HG03571 (cell line): ENCODE data around the gene IGFN1.

Experiments used
- ATAC-seq: cut with Tn5 transposase; IDR thresholded peaks from one replicate; pipeline ENCODE4 v1.9.1; 2021; ENCODE audit not compliant: unreplicated experiment

The IGFN1 gene

GRCh38 chr1:201184307-201185122 is 6.1 kb upstream of the IGFN1 start:
- ATAC-seq = no peak

DNA sequence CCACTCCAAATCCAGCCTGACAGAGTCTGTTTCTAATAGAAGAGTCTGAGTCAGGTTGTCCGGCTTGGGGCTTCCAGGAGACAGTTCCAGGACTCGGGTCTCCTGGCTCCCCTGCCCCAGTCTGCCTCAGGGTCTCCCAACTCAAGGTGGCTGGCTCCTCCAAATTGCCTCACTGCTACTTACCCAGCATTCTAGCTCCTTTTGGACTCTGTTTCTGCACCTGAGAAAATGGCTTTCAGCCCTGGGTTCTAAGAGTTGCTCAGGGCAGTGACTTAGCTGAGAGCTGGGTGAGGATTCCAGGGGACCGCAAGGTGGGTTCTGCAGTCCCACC is 5.5 kb upstream of the IGFN1 start:
- ATAC-seq = no peak

DNA sequence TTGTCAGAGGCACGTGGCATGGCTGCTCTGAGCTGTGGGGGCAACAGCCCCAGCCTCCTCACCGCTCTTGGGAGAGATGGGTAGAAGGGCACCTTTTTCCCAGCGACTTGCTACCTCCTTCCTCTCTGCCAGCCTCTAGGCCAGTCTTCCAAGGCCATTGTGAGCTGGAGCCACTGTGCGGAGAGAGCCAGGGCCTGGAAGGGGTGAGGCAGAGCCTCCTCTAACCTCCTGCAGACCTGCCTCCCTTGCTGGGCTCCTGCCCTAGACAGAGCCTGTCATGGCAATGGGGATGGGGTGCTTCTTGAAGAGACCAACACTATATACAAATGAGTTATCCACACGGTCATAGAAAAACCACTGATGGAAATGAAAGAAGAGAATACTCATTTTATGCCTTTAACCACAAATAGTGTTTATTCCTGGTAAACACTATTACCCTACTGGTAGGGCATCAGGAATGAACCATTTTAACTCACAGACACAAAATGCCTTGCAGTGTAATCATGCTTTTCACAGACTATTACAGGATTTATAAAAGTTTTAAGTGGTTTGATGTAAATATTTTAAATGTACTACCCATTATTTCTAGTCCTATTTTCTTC is 5.0 kb upstream of the IGFN1 start:
- ATAC-seq = no peak

DNA sequence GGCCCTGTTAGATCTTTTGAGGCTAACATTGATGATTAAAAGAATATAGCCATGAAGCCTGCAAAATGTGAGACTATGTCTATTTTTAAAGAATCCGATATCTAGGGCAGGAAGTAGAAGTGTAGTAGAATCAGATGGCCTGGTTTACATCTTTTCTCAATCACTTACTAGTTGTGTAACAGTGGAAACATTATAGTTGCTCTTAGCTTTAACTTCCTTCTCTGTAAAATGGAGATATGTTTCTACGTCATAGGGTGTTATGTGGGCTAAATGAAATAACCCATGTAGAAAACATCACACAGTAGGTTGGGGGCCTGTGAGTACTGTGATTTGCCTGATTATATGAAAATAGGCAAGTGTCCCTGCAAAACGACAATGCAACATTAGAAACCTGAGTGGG is 4.4 kb upstream of the IGFN1 start:
- ATAC-seq = no peak

DNA sequence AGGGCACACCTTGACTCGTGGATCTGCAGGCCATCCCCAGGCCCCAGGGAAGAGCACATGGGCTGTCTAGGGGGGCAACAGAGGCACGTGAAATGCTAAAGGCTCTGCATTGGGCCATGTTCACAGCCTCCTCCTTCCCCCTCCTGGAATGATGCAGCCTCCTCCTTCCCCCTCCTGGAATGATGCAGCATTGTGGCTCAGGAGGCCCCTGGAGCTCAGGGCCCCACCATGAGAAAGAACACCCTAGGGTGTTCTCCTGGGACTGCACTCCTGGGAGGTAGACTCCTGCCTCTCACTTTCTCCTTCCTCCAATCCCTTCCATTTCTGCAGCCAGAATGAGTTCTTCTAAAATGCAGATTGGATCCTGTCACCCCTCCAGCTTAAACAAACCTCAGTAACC is 1.5 kb upstream of the IGFN1 start:
- no peak for ATAC-seq

- no peak for ATAC-seq
These were observed 619 bp upstream of the IGFN1 start for GRCh38 chr1:201190005-201190404.

- no peak for ATAC-seq
These were observed 1.1 kb downstream of the IGFN1 start for GRCh38 chr1:201191653-201192260.

GRCh38 chr1:201192261-201192788 is 1.7 kb downstream of the IGFN1 start:
- ATAC-seq = no peak

DNA sequence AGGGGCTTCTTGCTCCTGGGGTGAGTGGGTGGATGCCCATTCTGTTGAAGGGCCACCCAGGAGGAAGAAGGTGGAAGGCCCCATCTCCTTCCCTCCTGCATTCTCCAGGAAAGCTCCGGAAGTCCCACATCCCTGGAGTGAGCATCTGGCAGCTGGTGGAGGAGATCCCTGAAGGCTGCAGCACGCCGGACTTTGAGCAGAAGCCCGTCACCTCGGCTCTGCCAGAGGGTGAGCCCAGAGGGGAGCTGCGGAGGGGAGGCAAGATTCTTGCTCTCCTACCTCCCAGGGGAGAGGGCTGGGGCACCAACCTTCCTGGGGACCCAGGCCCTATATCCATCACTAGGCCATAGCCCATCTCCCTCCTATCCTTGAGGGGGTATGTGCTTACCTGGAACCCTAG is 3.4 kb downstream of the IGFN1 start:
- ATAC-seq = no peak

GRCh38 chr1:201198598-201198997 is 8.0 kb downstream of the IGFN1 start:
- no peak for ATAC-seq

DNA sequence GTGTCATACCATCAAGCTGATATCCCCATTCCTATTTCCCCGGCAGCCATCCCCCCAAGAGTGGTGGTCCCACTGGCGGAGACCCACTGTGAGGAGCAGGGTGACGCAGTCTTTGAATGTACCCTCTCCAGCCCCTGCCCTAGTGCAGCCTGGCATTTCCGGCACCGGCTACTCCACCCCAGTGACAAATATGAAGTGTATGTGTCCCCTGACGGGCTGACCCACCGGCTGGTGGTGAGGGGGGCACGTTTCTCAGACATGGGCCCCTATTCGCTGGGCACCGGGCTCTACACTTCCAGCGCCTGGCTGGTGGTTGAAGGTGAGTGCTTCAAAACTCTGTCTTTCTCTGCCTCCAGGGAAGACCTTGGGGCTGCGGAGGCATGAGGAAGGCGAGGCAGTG is 14.4 kb downstream of the IGFN1 start:
- no peak for ATAC-seq

- no peak for ATAC-seq
These were observed 15.6 kb downstream of the IGFN1 start for GRCh38 chr1:201206176-201206575.

DNA sequence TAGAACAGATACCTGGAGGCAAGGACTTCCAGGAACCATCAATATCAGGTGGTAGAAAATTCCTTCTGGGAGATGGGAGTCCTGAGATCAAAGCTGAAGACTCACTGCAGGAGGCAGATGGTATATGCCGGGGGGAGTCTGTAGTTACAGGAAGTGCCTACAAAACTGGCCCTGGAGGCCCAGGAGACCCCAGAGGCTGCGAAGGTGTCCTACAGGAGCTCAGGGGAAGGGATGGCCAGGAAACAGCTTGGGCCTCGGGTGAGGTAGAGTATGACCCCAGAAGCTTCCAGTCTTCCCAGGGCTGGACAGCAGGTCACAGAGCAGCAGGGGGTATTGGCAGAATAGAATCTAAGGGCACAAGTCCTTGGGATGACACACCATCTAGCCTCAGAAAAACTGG is 16.4 kb downstream of the IGFN1 start:
- ATAC-seq = no peak

DNA sequence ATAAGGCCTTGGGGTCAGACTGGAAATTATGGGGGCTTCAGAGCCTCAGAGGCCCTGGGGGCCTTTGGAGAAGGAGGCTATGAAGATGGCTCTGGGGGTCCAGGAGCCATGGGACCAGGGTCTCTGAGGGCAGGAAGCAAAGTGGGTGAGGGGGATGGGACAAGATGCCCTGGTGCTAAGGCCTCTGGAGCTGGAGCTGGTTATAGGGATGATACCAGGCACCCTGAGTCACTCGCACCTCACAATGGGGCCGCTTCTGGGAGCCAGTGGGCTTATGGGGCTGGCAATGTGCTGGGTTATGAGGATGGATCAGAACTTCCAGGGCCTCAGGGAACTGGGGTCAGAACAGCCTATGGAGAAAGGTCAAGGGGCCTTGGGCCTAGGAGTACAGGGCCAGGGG is 17.6 kb downstream of the IGFN1 start:
- no peak for ATAC-seq

DNA sequence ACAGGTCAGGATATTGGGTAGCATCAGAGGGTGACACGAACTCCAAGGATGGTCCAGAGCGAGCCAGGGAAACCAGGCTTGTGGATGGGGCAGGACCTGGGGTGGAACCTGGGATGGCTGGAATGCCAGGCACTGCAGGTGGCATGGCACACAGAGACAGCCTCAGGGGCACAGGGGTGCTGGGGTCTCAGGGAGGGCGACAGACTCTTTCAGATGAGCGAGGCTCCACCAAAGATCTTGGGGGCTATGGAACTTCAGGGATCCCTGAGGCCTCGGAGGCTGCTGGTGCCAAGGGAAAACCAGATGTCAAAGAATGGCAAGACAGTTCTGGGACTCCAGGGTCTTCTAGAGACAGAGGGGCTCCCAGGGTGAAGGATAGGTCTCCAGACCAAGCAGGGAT is 21.4 kb downstream of the IGFN1 start:
- ATAC-seq = no peak

DNA sequence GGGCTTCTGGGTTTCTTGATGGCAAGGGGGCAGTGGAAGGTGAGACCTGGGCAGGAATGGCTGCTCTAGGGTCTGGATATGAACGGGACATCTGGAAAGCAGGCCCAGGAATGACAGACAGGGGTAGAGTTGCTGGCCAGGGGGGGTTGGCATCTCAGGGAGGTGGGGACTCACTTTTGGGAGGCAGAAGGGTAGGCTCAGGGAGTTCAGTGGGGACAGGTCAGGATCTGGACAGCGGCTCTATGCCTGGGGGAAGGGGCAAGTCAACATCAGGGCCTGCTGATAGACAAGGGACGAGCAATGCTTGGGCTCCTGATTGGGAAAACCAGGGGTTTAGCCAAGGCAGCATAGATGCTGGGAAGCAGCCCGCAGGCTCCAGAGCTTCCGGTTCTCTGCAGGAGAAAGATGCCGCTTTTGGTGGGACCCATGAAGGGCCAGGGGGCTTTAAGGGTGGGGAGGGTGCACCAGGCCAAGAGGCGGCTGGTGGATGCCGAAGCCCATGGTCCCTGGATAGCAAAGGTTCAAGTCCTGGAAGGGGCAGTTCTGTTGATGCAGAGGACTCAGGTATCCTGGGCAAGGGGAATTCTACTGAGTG is 21.9 kb downstream of the IGFN1 start:
- no peak for ATAC-seq

DNA sequence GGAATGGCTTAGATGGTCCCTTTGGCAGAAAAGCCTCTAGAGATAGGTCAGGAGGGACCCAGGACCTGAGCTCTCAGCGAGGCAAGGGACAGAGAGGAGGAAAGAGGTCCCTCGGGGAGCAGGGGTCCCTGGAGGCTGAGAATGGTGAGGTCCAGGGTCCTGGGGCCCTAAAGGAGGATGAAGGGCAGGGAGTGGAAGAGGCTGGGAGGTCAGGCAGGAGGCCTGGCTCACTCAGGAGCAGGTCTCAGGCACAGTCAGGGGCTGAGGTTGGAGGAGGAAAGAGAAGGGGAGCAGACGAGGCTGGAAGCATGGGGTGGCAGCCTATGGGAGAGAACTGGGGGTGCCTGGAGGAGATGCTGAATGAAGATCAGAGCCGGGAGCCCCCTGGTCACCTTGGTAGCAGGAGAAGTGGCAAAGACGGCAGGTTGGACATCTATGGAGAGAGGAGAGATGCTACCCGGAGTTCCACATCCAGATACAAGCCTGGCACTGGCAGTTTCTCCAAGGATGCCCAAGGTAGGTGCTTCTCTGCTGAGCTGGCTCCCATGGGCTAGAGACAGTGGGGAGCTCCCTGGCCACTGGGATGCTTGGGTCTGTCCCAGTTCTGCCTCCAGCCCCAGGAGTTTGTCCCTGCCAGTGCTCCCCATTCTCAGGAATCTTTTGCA is 22.6 kb downstream of the IGFN1 start:
- ATAC-seq = no peak

GRCh38 chr1:201213926-201214325 is 23.3 kb downstream of the IGFN1 start:
- ATAC-seq = no peak

DNA sequence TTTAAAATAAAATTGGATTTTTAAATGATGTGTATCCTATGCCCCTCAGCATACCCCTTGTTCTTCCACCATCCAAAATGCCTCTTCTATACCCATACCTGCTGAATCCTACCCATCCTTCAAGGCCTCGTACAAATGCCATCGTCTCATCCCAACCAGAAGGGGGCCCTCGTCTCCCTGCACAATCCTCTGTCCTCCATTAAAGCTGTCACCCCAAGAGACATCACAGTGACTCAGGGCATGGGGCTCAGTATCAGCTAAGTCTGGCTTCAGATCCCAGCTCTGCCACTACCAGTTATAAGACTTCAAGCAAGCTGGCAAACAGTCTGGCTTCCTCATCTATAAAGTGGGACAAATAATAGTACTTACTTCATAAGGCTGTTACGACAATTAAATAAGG is 23.8 kb downstream of the IGFN1 start:
- ATAC-seq = no peak

GRCh38 chr1:201214886-201215285 is 24.3 kb downstream of the IGFN1 start:
- no peak for ATAC-seq
